SW480 (cell line): ENCODE data around the gene NUDT22.
A peak's percentile ranks its signal among the peaks of the same experiment; 100 is the strongest.

ENCODE experiments used
- DNase-seq: peaks from one replicate; pipeline ENCODE4 v3.0.0-alpha.2; 2016; ENCODE audit warnings: low spot score

NUDT22 gene

GRCh38 chr11:64207256-64208085 lies 18.6 kb upstream of the NUDT22 start:
- DNase-seq = no peak

GRCh38 chr11:64208086-64208795 lies 17.8 kb upstream of the NUDT22 start:
- no peak for DNase-seq

DNA sequence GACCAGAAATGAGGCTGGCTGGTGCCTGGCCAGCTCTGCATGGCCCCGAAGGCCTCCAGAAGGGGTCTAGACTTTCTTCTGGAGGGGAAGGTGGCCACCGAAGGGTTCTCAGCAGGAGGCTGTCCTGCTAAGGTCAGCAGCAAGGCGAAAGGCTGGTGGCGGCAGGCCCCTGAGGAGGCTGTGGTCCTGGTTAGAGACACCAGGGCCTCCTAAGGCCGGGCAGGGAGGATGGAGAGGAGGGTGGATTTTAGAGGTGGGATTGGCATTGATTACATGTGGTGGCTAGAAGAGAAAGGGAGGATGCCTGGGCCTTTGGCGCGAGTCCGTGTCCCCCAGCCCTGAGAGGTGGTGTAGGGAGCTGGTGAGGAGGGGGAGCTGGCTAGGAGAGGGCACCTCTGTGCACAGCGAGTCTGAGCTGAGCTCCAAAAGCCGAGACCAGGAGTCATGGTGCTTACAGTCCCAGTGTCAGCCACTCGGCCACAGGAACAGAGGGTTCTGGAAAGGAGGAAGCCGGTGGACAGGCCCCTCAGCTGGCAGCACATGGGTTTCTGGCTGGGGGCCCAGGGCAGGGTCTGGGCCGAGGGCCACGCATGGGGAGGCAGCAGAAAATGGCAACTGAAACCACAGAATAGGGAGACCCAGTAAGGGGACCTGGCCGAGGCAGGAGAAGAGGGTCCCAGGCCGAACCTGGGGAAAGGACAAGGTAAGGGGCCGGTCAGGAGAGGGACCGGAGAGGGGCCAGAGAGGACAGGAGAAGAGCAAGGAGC lies 17.1 kb upstream of the NUDT22 start:
- no peak for DNase-seq

DNA sequence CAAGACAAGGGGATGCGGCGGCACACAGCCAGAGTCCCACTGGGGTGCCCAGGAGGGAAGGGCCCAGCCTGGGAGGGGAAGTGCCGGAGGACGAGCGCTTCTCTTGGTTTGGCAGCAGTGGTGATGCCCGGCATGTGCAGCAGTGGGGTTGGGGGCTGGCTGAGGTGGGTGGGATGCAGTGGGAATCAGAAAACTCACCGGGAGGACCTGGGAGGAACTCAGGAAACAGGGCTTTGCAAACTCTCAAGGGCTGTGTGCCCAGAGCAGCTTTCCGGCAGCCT lies 16.6 kb upstream of the NUDT22 start:
- no peak for DNase-seq

DNA sequence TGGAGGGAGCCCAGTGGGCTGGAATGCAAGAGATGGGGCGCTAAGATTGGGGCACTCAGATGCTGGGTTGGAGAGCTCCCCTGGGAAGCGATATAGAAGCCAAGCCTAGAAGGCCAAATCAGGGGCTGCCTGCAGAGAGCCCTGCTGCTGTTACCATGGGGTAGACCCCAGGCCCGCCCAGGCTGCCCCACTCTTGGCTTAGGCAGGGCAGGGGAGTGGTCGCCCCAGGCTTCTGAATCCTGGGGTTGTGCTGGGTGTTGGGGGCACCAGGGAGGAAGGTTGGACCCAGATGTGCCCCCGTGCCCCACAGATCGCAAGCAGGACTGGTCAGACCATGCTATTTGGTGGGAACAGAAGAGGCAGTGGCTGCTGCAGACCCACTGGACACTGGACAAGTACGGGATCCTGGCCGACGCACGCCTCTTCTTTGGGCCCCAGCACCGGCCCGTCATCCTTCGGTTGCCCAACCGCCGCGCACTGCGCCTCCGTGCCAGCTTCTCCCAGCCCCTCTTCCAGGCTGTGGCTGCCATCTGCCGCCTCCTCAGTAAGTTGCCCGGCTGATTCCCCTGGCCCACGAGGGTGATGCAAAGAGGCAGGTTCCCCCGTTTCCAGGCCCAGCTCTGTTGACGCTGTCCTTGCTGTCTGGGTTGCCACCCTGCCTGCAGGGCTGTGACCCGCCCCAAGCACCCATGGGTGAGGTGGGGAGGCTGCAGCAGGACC lies 15.6 kb upstream of the NUDT22 start:
- no peak for DNase-seq

DNA sequence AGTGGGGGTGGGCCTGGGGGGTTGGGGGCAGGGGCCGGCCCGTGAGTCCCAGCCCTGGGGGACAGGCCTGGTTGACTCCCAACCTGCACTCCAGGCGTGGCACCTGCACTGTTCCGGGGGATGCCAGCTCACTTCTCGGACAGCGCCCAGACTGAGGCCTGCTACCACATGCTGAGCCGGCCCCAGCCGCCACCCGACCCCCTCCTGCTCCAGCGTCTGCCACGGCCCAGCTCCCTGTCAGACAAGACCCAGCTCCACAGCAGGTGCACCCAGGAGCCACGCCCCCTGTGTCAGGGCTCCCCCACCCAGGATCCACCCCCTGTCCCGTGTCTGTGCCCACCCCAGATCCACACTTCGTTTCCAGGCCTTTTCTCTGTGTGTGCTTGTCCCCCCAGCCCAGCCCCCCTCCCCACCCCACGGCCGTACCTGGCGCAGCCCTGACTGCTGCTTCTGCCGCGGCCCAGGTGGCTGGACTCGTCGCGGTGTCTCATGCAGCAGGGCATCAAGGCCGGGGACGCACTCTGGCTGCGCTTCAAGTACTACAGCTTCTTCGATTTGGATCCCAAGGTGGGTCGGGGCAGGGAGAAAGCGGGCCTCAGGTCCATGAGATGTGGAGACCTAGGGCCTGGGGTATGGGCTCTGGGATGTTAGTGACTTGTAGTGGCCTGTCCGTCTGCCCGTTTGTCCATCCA lies 14.7 kb upstream of the NUDT22 start:
- DNase-seq = no peak

GRCh38 chr11:64216879-64217278 lies 9.2 kb upstream of the NUDT22 start:
- no peak for DNase-seq

- DNase-seq = no peak
Measured at GRCh38 chr11:64218628-64219353, 7.3 kb upstream of the NUDT22 start.

DNA sequence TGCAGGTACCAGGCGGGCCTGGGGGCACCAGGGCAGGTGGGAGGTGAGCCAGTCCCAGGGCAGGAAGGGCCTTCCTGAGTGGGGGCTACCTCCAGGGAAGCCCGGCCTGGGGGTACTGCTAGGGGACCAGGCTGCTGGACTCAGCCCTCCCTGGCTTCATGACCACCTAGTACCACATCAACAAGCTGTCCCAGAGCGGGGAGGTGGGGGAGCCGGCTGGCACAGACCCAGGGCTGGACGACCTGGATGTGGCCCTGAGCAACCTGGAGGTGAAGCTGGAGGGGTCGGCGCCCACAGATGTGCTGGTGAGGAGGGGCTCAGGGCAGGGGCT lies 6.8 kb upstream of the NUDT22 start:
- DNase-seq = no peak

- no peak for DNase-seq
Measured at GRCh38 chr11:64219755-64220154, 6.3 kb upstream of the NUDT22 start.

DNA sequence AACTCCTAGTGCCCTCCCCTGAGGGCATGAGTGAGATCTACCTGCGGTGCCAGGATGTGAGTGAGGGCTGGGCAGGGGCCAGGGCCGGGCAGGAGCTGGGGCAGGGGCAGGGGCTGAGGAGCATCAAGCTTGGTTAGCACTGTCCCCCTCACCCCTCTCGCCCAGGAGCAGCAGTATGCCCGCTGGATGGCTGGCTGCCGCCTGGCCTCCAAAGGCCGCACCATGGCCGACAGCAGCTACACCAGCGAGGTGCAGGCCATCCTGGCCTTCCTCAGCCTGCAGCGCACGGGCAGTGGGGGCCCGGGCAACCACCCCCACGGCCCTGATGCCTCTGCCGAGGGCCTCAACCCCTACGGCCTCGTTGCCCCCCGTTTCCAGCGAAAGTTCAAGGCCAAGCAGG lies 5.8 kb upstream of the NUDT22 start:
- DNase-seq = no peak

DNA sequence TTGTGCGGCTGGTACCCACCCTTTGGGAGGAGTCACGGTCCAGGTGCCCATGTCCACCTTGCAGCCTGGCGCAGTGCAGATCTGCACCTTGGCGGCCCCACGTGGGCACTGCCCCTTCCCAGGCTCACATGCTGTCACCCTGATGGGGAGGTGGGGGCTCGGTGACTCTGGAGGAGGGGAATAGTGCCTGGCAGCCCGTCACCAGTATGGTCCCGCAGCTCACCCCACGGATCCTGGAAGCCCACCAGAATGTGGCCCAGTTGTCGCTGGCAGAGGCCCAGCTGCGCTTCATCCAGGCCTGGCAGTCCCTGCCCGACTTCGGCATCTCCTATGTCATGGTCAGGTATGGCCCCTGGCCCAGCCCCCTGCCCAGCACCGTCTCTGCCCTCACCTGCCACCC lies 5.3 kb upstream of the NUDT22 start:
- no peak for DNase-seq

- DNase-seq = no peak
Measured at GRCh38 chr11:64222651-64223000, 3.4 kb upstream of the NUDT22 start.

DNA sequence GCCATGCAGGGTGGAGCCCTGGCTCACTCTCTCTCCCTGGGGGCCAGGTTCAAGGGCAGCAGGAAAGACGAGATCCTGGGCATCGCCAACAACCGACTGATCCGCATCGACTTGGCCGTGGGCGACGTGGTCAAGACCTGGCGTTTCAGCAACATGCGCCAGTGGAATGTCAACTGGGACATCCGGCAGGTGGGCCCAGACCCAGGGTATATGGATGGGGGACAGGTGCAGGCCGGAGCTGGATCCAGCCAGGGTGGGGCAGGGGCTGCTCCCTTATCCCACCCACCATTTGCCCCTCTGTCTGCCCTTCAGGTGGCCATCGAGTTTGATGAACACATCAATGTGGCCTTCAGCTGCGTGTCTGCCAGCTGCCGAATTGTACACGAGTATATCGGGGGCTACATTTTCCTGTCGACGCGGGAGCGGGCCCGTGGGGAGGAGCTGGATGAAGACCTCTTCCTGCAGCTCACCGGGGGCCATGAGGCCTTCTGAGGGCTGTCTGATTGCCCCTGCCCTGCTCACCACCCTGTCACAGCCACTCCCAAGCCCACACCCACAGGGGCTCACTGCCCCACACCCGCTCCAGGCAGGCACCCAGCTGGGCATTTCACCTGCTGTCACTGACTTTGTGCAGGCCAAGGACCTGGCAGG lies 2.9 kb upstream of the NUDT22 start:
- DNase-seq = no peak

DNA sequence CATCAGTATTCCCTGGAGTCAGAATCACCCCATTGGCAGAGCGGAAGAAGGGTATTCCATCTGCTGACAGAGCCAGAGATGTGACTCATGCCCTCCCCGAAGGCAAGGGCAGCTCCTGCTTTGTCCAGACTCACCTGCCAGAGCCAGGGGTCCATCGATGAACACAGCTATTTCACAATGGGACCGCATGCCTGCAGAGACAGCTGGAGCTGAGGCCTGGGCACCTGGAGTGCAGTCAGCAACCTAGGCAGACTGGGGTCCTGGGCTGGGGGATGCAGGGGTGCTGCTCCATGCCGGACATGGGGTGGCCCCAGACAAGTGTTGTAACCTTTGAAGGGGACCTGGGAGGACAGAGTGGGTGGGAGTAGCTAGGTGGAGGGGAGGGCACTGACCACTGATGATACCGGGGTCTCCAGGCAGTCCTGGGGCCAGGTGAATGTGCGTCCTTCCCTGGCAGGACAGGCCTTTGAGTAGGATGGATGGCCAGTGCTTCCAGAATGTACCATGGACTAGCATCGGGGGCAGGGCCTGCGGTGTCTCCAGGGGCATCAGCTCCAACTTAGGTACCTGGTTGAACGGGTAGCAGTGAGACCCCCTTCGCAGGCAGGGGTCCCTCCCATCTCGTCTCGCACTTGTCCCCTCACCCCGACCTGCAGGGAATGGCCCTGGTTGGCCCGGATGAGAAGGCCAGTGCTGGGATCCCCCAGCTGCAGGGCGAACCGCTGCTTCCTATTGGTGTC lies 1.8 kb upstream of the NUDT22 start:
- no peak for DNase-seq

DNA sequence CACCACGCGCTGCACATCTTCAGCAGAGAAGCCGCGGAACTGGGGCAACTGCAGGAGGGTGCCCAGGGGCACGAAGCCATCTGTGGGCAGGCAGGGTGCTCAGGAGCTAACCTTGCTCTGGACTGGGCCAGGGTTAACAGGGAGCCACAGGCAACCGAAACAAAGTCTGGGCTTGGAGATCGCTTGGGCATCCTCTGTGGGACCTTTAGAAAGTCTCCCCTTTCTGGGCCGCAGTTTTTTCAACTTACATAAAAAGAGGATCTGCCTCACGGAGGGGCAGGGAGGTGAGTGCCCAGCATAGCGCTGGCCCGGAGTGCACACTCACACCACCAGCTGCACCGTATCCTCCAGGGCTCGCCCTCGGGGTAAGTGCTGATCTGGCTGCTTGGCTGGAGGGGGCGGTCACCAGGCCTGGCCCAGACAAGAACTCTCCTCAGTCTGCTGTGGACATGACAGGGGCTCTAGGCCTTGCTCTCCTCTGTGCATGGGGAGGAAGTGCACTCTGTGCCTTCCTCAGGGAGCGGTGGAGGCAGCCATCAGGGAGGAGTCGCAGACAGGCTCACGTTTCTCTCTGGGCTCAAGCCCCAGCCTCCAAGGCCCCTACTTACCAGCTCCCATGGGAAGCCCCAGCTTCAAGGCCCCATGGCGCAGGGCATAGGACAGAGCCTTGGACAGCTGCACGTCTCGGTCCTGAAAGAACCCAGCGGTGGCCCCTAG lies 1.0 kb upstream of the NUDT22 start:
- no peak for DNase-seq

GRCh38 chr11:64226507-64227051 lies 505 bp downstream of the NUDT22 start:
- DNase-seq = peak; percentile 62

DNA sequence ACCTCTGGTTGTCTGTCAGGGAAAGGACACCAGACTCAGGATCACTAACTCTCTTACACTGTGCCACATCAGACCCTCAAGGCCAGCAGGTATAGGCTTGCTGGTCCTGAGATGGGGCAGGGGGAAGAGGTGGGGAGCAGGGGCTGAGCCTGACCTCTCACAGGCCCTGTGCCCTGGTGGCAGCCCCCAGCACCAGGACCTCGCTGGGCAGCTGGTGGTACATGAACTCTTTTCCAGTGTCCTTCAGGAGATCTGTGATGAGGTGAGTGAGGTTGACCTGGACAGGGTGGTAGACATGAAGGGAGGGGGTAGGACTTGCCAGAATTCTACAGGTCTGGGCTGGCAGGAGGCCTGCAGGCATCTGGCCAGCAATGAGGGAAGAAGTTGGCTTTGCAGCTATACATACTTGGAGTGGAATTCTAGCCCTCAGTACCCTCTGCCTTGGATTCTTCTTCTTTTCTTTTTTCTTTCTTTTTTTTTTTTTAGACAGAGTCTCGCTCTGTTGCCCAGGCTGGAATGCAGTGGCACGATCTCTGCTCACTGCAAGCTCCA lies 1.4 kb downstream of the NUDT22 start:
- no peak for DNase-seq
